HAP-1 (cell line): ENCODE results near the gene SRI.

Experiments used
- DNase-seq, 2 experiments: peaks; one replicate each; pipeline ENCODE4 v3.0.0-alpha.2; 2016 to 2020; ENCODE audit warnings: low spot score in 2 of 2
- H3K27me3 ChIP-seq: fragments of 250-450 bp; sonication (Bioruptor Pico); 2 replicates; pipeline ENCODE4 v1.5.1; 2020; ENCODE audit warnings: low read depth, mild to moderate bottlenecking, moderate library complexity
- H3K36me3 ChIP-seq: fragments of 250-450 bp; sonication (Bioruptor Pico); replicated peaks from 2 replicates; pipeline ENCODE4 v1.5.1; 2020; ENCODE audit warnings: mild to moderate bottlenecking
- H3K4me1 ChIP-seq: fragments of 250-450 bp; sonication (Bioruptor Pico); 2 replicates; pipeline ENCODE4 v1.5.1; 2020; ENCODE audit warnings: mild to moderate bottlenecking
- H3K4me3 ChIP-seq: fragments of 250-450 bp; sonication (Bioruptor Pico); 2 replicates; pipeline ENCODE4 v1.5.1; 2020; ENCODE audit warnings: mild to moderate bottlenecking, moderate library complexity
- H3K9me3 ChIP-seq: fragments of 250-450 bp; sonication (Bioruptor Pico); 2 replicates; pipeline ENCODE4 v1.5.1; 2020; ENCODE audit warnings: mild to moderate bottlenecking, moderate library complexity
- in situ Hi-C: fragments of 300-500 bp; cut with MboI; formaldehyde crosslinking; loops from 3 replicates; pipeline ENCODE4 v1.14.3; 2020; ENCODE audit warnings: low sequenced_read_pairs, inconsistent platforms, mixed read lengths

SRI gene

DNA sequence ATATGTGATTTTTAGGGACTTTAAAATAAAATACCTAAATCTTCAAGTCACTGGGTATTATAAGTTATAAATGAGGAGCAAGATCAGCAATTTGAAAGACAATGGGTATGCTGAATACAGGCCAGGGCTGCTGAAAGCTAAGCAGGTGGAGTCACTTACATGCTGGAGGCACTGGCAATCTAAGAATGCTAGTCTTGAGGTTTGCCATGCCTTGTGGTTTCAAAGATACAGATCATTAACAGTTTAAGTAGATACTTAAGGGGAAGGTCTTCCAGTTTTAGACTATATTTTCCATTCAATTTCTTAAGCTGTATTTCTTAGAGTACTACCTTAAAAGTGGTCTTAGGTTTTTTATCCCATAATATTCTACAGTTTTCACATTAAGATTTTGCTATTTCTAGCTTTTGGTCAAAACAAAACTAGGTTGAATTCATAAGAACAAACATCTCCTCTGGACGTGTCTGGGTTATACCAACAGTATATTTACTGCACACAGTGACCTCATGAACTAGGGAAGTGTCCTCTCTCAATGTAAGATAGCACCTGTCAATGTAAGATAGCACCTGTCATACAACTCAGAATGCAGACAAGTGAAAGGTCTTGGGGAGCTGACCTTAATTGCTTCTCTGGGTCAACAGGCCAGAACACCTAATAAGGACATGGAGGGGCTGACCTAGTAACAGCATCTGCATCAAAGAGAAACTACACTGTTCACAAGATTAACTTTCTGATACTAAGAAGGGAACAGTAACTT is 2.0 kb downstream of the SRI start:
- in situ Hi-C loops = no loop called here

DNA sequence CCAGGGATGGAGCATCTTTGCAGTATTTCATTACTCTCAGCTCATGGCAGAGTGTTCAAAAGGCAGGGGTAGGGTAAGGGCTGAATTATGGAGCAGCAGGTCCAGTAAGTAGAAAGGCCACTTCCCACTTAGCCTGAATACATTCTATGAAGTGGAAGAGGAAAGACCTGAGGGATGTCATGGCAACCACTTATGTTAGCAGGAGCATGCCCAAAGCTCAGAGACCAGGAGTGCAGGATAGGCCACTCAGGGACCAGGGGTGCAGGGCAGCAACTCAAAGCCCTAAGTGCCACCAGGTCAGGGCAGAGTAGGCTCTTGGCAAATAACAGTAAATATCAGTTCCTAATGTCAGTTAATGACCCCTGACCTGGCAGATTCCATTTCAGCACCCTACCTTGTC is 3.6 kb downstream of the SRI start:
- Histone ChIP-seq H3K9me3 (no peaks in the 10 kb centered on the region), H3K36me3 (peaks cover 45% of the 10 kb centered on the region), H3K4me3 (no peak overlapping the region), H3K27me3 (no peaks in the 10 kb centered on the region), H3K4me1 (peaks cover 21% of the 10 kb centered on the region)
- in situ Hi-C loops = no loop called here
- DNase-seq = no peak

More for the DNA sequence above, 2.0 kb downstream of the SRI start:
- H3K27me3 ChIP-seq = no peaks in the 10 kb centered on the region
- peak; percentile 54 to 82 for DNase-seq
- H3K4me3 ChIP-seq = peak overlapping the region; percentile 91
- no peaks in the 10 kb centered on the region for H3K9me3 ChIP-seq
- peaks cover 21% of the 10 kb centered on the region for H3K4me1 ChIP-seq
- H3K36me3 ChIP-seq = peaks cover 32% of the 10 kb centered on the region

DNA sequence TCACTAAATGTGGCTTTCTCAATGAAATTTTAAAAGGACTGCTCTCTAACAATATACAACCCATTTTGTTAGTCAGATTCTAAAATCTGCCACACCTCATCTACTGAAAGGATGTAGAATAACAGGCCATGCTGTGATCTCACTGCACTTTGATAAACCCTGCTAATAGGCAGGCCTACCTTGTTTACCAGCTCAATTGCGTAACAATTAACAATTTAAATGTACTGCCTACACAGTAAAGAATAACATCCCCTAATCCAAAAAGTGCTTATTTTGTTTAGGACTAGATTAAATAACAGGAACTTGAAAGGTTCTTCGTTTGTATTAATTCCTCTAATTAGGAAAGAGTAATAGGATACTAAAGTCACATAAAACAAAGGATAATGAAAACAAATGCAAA is 4.5 kb downstream of the SRI start:
- no peaks in the 10 kb centered on the region for H3K27me3 ChIP-seq
- H3K4me3 ChIP-seq = no peak overlapping the region
- in situ Hi-C loops = no loop called here
- peaks cover 51% of the 10 kb centered on the region for H3K36me3 ChIP-seq
- H3K9me3 ChIP-seq = no peaks in the 10 kb centered on the region
- peaks cover 12% of the 10 kb centered on the region for H3K4me1 ChIP-seq
- no peak for DNase-seq

DNA sequence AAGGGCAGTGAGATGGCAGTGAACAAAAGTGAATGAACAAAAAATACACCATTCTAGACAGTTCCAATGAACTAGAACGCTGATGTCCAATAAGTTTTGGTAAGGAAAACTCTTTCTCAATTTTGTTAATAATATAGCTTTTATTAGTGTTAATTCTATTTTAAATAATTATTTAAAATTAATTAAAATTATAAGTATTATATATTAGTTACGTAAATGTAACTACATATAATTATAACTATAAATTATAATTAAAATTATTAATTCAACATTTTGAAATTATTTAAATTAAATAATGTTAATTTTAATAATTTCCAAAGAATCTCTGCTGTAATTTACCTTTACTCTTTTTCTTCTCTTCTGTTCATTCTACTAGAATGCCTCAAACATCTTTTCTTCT is 5.4 kb downstream of the SRI start:
- DNase-seq = no peak
- Histone ChIP-seq H3K4me3 (no peak overlapping the region), H3K36me3 (peaks cover 58% of the 10 kb centered on the region), H3K4me1 (peaks cover 12% of the 10 kb centered on the region), H3K27me3 (no peaks in the 10 kb centered on the region), H3K9me3 (no peaks in the 10 kb centered on the region)
- in situ Hi-C loops = no loop called here

DNA sequence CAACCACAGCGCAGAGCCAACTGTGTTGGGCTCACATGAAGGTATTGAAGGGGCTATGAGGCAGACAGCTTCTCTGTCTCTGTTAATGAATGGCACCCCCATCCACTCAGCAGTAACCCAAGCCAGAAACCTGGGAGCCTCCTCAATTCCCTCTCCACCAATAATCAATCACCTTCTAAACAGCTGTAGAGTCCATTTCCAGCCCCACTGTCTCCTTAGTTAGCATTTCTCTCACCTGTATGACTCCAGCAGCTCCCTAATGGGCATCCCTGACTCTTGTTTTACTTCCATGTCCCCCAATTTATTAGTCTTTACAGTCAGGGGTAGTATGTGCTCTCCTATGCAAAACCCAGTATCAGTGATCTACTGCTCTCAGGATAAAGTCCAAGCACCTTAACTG is 6.9 kb downstream of the SRI start:
- peaks cover 72% of the 10 kb centered on the region for H3K36me3 ChIP-seq
- DNase-seq = no peak
- H3K9me3 ChIP-seq = no peaks in the 10 kb centered on the region
- H3K4me3 ChIP-seq = no peak overlapping the region
- peaks cover 6% of the 10 kb centered on the region for H3K4me1 ChIP-seq
- no peaks in the 10 kb centered on the region for H3K27me3 ChIP-seq
- in situ Hi-C loops = no loop called here

DNA sequence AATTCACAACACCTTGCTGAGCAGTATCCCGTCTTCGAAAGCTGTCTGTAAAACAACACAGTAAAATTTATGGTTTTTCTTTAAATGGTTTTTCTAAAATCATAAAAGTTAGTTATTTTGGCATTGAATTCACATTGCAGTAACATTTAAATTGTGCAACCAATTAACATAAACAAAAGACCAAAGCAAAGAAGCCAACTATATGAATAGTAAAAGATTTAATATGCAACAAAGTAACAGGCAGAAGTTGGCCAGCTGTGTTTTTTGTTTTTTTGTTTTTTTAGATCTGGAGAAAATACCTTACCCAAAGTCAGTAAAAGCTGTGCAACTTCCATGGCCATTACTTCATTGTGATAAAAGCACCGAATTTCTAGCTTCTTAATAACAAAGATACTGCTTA is 11.3 kb downstream of the SRI start:
- Histone ChIP-seq H3K4me1 (no peaks in the 10 kb centered on the region), H3K36me3 (peaks cover 82% of the 10 kb centered on the region), H3K4me3 (no peak overlapping the region), H3K9me3 (no peaks in the 10 kb centered on the region), H3K27me3 (no peaks in the 10 kb centered on the region)
- in situ Hi-C loops = no loop called here
- no peak for DNase-seq

DNA sequence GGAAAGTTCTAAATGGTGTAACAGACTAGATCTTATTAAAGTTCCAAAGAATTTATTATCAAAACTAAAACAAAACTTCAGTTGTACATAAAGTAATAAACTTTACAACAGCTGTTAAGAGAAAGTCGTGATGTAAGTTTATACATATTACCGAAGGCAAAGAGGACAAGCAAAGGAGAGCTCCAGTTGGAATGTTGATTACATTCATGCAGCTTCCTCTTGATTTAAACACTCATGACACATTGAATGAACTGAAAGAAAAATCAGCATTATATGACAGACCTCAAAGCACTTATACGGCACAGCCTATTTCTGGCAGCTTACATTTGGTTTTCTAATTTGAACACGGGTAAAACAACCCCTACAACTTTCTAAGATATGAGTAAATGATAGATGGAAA is 13.6 kb downstream of the SRI start:
- Histone ChIP-seq H3K27me3 (no peaks in the 10 kb centered on the region), H3K9me3 (no peaks in the 10 kb centered on the region), H3K4me1 (no peaks in the 10 kb centered on the region), H3K36me3 (peaks cover 78% of the 10 kb centered on the region), H3K4me3 (no peak overlapping the region)
- in situ Hi-C loops = no loop called here
- DNase-seq = no peak

DNA sequence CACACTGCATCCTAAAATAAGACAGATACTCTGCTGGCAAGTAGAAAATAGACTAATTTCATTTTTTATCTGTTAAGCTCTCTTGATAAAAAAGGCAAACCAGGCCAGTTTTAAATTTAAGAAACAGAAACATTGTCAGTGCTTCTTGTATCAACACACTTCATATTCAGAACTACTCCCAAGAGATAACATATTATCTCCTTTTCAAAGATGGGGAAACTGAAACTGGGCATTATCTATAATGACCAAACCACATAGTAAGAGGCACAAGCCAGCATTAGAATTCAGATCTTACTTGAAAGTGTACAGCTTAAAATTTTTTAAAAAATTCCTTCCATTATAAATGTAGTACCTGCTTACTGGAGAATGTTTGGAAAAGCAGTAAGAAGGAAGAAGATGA is 14.7 kb downstream of the SRI start:
- DNase-seq = no peak
- Histone ChIP-seq H3K4me3 (no peak overlapping the region), H3K27me3 (no peaks in the 10 kb centered on the region), H3K9me3 (no peaks in the 10 kb centered on the region), H3K4me1 (no peaks in the 10 kb centered on the region), H3K36me3 (peaks cover 71% of the 10 kb centered on the region)
- in situ Hi-C loops = no loop called here

DNA sequence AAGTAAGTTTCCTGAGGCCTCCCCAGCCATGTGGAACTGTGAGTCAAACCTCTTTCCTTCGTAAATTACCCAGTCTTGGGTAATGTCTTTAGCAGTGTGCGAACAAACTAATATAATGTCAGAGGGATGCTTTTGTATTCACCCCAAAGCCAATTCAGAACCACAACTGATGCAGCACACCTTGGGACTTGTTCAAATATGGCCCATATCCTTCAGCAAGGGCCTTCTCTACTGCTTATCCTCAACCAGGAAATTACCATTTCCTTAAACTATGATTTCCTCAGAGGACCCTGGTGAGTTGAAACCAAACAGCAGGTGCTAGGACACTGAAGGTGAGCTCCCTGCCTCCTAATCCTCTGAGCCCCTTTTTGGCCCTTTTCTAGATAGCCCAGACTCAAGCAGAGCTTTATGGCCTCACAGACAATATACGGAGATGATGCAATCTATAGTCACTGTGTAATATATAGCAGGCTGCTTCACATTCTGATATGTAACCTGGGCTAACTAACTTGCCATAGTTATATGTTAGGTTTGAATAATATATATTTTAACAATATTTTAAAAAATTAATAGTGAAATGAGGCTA is 15.2 kb downstream of the SRI start:
- Histone ChIP-seq H3K36me3 (peaks cover 65% of the 10 kb centered on the region), H3K4me3 (no peak overlapping the region)
- in situ Hi-C loops = no loop called here

DNA sequence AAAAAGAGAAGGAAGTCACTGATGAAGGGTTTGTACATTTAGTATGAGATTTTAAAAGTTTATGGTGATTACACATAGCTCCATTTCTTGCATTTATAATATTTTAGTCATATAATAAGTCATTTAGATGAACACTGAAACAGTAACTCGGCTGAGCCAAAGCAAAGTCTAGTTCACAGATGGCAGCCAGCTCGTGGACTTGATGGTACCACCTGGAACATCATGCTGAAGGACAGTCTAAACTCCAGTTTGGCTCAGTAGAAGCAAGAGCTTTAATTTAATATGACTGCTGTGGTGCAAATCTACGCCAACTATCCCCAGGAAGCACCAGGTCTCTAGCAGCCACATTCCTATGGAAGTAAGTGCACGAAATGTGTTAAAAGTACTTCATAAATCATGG is 16.4 kb downstream of the SRI start:
- no peak for DNase-seq
- in situ Hi-C loops = no loop called here
- no peaks in the 10 kb centered on the region for H3K27me3 ChIP-seq
- no peak overlapping the region for H3K4me3 ChIP-seq
- H3K36me3 ChIP-seq = peaks cover 55% of the 10 kb centered on the region
- H3K4me1 ChIP-seq = no peaks in the 10 kb centered on the region
- H3K9me3 ChIP-seq = no peaks in the 10 kb centered on the region

More for the DNA sequence above, 15.2 kb downstream of the SRI start:
- H3K27me3 ChIP-seq = no peaks in the 10 kb centered on the region
- no peak for DNase-seq
- H3K4me1 ChIP-seq = no peaks in the 10 kb centered on the region
- no peaks in the 10 kb centered on the region for H3K9me3 ChIP-seq

DNA sequence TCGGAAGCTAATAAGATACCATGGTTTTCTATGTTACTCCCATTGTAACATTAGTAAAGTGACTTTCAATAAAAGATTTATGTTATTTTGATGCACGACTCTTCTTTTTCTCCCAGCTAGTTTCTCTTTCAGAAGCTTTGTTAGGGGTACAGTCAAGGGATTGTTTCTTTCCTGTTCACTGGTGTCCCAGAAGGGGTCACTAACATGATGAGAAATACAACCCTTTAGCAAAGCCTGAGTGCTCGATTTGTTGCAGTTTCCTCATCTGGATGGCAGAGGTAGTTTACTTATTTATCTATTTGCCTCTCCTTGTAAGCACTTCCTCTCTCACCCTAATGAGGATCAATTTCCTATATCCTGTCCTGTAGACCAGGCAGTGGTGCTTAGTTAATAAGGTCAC is 17.0 kb downstream of the SRI start:
- Histone ChIP-seq H3K27me3 (no peaks in the 10 kb centered on the region), H3K4me3 (no peak overlapping the region), H3K36me3 (peaks cover 49% of the 10 kb centered on the region), H3K9me3 (no peaks in the 10 kb centered on the region), H3K4me1 (no peaks in the 10 kb centered on the region)
- in situ Hi-C loops = no loop called here
- DNase-seq = no peak

DNA sequence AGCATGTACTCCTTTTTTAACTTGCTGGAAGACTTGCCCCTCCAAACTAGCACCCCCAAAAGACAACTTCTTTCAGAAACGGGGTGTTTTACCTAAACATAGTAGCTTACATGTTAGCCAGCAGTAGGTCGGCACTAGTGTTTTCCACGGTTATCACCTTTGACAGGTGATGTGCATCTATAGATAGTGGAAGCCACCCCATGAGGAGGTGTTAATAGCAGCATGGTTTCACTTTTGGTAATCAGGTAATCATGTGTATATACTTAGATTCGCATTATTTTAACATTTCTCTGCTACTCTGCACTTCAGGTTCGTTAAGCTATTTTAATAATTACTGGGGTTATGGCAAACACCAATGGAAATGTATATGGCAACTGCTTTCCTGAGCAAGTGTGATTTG is 17.6 kb downstream of the SRI start:
- Histone ChIP-seq H3K36me3 (peaks cover 44% of the 10 kb centered on the region), H3K9me3 (no peaks in the 10 kb centered on the region), H3K4me1 (no peaks in the 10 kb centered on the region), H3K27me3 (no peaks in the 10 kb centered on the region), H3K4me3 (no peak overlapping the region)
- DNase-seq = no peak
- in situ Hi-C loops = no loop called here

DNA sequence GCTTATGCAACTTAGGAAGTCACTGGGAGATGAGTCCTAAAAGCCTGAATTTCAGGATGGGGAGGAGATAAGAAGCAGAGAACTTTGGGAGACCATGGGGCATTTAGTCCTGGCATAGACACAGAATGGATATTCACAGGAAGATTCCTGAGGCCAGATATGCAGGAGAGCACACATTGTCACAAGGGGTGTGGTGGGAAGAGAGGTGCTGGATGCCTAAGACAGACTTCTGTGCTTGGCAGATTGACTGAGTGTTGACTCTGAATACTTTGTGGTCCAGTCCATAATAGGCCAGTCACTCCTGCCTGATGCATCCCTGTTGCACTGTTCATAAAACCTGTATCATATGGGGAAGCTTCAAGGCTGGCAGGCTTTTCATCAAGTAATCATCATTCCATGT is 18.5 kb downstream of the SRI start:
- no peaks in the 10 kb centered on the region for H3K9me3 ChIP-seq
- DNase-seq = no peak
- no peaks in the 10 kb centered on the region for H3K27me3 ChIP-seq
- peaks cover 34% of the 10 kb centered on the region for H3K36me3 ChIP-seq
- no peak overlapping the region for H3K4me3 ChIP-seq
- in situ Hi-C loops = no loop called here
- no peaks in the 10 kb centered on the region for H3K4me1 ChIP-seq

DNA sequence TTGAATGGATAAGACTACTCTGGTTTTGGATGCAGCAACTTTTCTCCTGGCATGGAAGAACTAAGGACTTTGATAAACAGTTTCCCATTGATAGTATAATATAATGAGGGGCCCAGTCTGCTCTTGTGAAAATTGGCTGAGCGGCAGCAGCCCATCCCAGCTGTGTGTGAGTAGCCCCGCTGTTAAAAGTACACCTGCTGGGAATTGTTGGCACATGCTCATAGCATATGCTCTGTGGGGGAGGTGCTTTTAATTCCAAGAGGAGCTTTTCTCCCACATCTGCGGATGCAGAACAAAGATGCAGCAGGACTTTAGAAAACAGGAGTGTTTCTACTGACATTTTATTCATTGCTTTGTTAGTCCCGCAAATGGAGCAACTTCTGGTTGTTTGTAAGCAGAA is 19.0 kb downstream of the SRI start:
- no peaks in the 10 kb centered on the region for H3K4me1 ChIP-seq
- no peaks in the 10 kb centered on the region for H3K9me3 ChIP-seq
- peak in 1 of 2 experiments; percentile 25 for DNase-seq
- in situ Hi-C loops = no loop called here
- H3K4me3 ChIP-seq = no peak overlapping the region
- peaks cover 29% of the 10 kb centered on the region for H3K36me3 ChIP-seq
- no peaks in the 10 kb centered on the region for H3K27me3 ChIP-seq

DNA sequence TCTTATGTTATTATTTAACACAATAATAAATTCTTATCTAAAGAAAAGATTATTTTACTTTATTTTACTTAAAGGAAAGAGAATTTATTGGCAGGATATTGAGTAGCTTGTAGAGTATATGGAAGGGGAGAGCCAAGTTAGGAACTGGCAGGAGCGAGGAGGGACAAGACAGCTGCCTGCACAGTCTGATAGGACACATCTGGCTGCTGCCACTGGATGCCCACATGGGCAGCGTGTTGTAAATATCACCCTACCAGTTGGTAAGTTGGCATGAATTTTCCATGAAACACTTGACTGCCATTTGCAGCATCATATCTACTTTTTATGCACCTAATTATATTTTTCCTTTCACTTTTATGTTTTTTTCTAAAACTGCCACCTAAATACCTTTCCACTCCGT is 19.6 kb downstream of the SRI start:
- Histone ChIP-seq H3K27me3 (no peaks in the 10 kb centered on the region), H3K9me3 (no peaks in the 10 kb centered on the region), H3K4me3 (no peak overlapping the region), H3K36me3 (peaks cover 26% of the 10 kb centered on the region), H3K4me1 (no peaks in the 10 kb centered on the region)
- no peak for DNase-seq
- in situ Hi-C loops = no loop called here
